B cell (primary cell): ENCODE results near the gene CHST8. TPM values are rescaled to one million over a fixed set of nuclear protein-coding genes. Genes with fewer than 3 reads are reported as not detected.

Source experiments
- ATAC-seq: fragments of 200-7000 bp; cut with Tn5 transposase; one replicate; pipeline ENCODE4 v1.10.0; 2021; ENCODE audit warnings: low read depth, mild to moderate bottlenecking, moderate number of reproducible peaks, moderate library complexity
- CTCF ChIA-PET: fragments of 350-600 bp; sonication (Branson Sonifier 250); formaldehyde crosslinking; loops from one replicate; lab custom pipeline; 2021; ENCODE audit warnings: antibody characterized with exemption, inconsistent platforms; lab: Charles Lee
- POLR2A ChIA-PET: fragments of 350-600 bp; sonication (Branson Sonifier 250); formaldehyde crosslinking; loops from one replicate; lab custom pipeline; 2021; ENCODE audit warnings: antibody characterized with exemption; lab: Charles Lee
- DNase-seq: peaks from one replicate; pipeline ENCODE4 v3.0.0; 2013
- H2AFZ ChIP-seq: 2 replicates; pipeline ENCODE4 v1.6.1; 2012; ENCODE audit warnings: mild to moderate bottlenecking, low read depth, low read length; ENCODE audit not compliant: insufficient read depth, poor library complexity, severe bottlenecking
- H3K27ac ChIP-seq, 2 donors: 1 replicate in 1 of 2; 2 replicates in 1 of 2; pipeline ENCODE4 v1.5.1; 2012 to 2013; ENCODE audit warnings: low read length in 2 of 2, mild to moderate bottlenecking in 2 of 2, moderate library complexity in 1 of 2
- H3K27me3 ChIP-seq, 4 experiments: fragments of 200-600 bp in 1 of 4; sonication (generic) in 1 of 4; replicated peaks in 1 of 4; 1 replicate in 2 of 4; 2 replicates in 2 of 4; pipeline versions ENCODE4 v1.6.1 to v1.7.0; 2013 to 2016; ENCODE audit warnings: low read length in 3 of 4, mild to moderate bottlenecking in 2 of 4, mixed read lengths in 1 of 4, moderate library complexity in 1 of 4; ENCODE audit not compliant: insufficient read depth in 4 of 4, control insufficient read depth in 3 of 4; ENCODE audit errors: control extremely low read depth in 1 of 4
- H3K36me3 ChIP-seq, 2 experiments: replicated peaks in 1 of 2; 1 replicate in 1 of 2; 2 replicates in 1 of 2; pipeline versions ENCODE4 v1.6.1 to v1.7.1; 2013; ENCODE audit warnings: low read length in 1 of 2; ENCODE audit not compliant: insufficient read depth in 2 of 2, control insufficient read depth in 1 of 2; ENCODE audit errors: control extremely low read depth in 1 of 2, extremely low read depth in 1 of 2
- H3K4me1 ChIP-seq, 2 donors: fragments of 200-600 bp in 1 of 2; sonication (generic) in 1 of 2; 1 replicate in 1 of 2; 2 replicates in 1 of 2; pipeline versions ENCODE4 v1.5.1 to v1.6.1; 2013 to 2017; ENCODE audit warnings: low read length in 2 of 2; ENCODE audit not compliant: control insufficient read depth in 2 of 2, insufficient read depth in 2 of 2
- H3K4me2 ChIP-seq: replicated peaks from 2 replicates; pipeline ENCODE3; 2012; ENCODE audit warnings: mild to moderate bottlenecking, low read depth, low read length; ENCODE audit not compliant: poor library complexity, severe bottlenecking
- H3K4me3 ChIP-seq, 5 experiments: fragments of 200-600 bp in 1 of 5; sonication (generic) in 1 of 5; 1 replicate in 3 of 5; 2 replicates in 2 of 5; pipeline versions ENCODE4 v1.5.1 to v1.7.0; 2011 to 2016; ENCODE audit warnings: low read length in 4 of 5, mild to moderate bottlenecking in 4 of 5, low read depth in 2 of 5, control low read depth in 1 of 5, moderate library complexity in 1 of 5; ENCODE audit not compliant: insufficient read depth in 1 of 5; ENCODE audit errors: control extremely low read depth in 1 of 5, extremely low read depth in 1 of 5
- H3K79me2 ChIP-seq: fragments of 200-600 bp; sonication (generic); one replicate; pipeline ENCODE4 v1.6.0; 2016; ENCODE audit warnings: low read length; ENCODE audit not compliant: control insufficient read depth, insufficient read depth
- H3K9ac ChIP-seq: fragments of 200-600 bp; sonication (generic); 2 replicates; pipeline ENCODE4 v1.6.1; 2017; ENCODE audit warnings: mild to moderate bottlenecking, low read length, moderate library complexity
- H3K9me3 ChIP-seq, 3 donors: one replicate each; pipeline versions ENCODE4 v1.6.1 to v1.7.1; 2013; ENCODE audit warnings: low read length in 2 of 3; ENCODE audit not compliant: control insufficient read depth in 2 of 3, insufficient read depth in 1 of 3; ENCODE audit errors: control extremely low read depth in 1 of 3
- H4K20me1 ChIP-seq: 2 replicates; pipeline ENCODE4 v1.6.0; 2012; ENCODE audit warnings: mild to moderate bottlenecking, low read length; ENCODE audit not compliant: insufficient read depth, control insufficient read depth, poor library complexity, severe bottlenecking
- H3K27ac Mint-ChIP-seq: one replicate; pipeline ENCODE4 v1.8.0; 2021; ENCODE audit warnings: mixed read lengths
- H3K27me3 Mint-ChIP-seq: one replicate; pipeline ENCODE4 v1.8.0; 2021; ENCODE audit warnings: mixed read lengths
- H3K4me1 Mint-ChIP-seq: one replicate; pipeline ENCODE4 v1.8.0; 2021; ENCODE audit warnings: mixed read lengths
- H3K4me3 Mint-ChIP-seq: one replicate; pipeline ENCODE4 v1.8.0; 2021; ENCODE audit warnings: mixed read lengths
- H3K9me3 Mint-ChIP-seq: one replicate; pipeline ENCODE4 v1.8.0; 2022; ENCODE audit warnings: mixed read lengths; ENCODE audit not compliant: insufficient read depth
- CTCF ChIP-seq: fragments of 200-600 bp; IDR thresholded peaks from one replicate; pipeline ENCODE4 v1.8.0; 2022; ENCODE audit warnings: antibody characterized with exemption, mild to moderate bottlenecking
- EZH2 ChIP-seq: IDR thresholded peaks from 2 replicates; pipeline ENCODE4 v1.6.1; 2012; ENCODE audit warnings: borderline replicate concordance, low read depth, mild to moderate bottlenecking, moderate library complexity, low read length; ENCODE audit not compliant: insufficient read depth, poor library complexity, severe bottlenecking
- WGBS: methylation state at CpG from one replicate; pipeline ENCODE4 v1.1.5; 2013; ENCODE audit warnings: missing lambda C conversion rate; ENCODE audit not compliant: insufficient coverage; 5-methylcytosine and 5-hydroxymethylcytosine counted together
- intact Hi-C: fragments of 100-400 bp; cut with micrococcal nuclease; formaldehyde crosslinking; loops from one replicate; pipeline ENCODE4 v1.10.0; 2022
- polyA plus RNA-seq: library from polyadenylated mRNA; depleted of rRNA; stranded (reverse); fragments of >200 nt; gene quantifications from 2 replicates; pipeline ENCODE4 v1.2.3, GENCODE V29; 2012
- total RNA-seq, 2 donors: library from RNA; stranded (reverse); fragments of 120-200 nt in 1 of 2; gene quantifications; 1 replicate in 1 of 2; 2 replicates in 1 of 2; pipeline versions ENCODE4 v1.2.3 to v1.2.4, GENCODE V29; 2013 to 2022

The CHST8 gene
- total and polyA plus RNA-seq, 2 donors (not counting 1 experiment from before 2014, with no cell fraction given): not detected

DNA sequence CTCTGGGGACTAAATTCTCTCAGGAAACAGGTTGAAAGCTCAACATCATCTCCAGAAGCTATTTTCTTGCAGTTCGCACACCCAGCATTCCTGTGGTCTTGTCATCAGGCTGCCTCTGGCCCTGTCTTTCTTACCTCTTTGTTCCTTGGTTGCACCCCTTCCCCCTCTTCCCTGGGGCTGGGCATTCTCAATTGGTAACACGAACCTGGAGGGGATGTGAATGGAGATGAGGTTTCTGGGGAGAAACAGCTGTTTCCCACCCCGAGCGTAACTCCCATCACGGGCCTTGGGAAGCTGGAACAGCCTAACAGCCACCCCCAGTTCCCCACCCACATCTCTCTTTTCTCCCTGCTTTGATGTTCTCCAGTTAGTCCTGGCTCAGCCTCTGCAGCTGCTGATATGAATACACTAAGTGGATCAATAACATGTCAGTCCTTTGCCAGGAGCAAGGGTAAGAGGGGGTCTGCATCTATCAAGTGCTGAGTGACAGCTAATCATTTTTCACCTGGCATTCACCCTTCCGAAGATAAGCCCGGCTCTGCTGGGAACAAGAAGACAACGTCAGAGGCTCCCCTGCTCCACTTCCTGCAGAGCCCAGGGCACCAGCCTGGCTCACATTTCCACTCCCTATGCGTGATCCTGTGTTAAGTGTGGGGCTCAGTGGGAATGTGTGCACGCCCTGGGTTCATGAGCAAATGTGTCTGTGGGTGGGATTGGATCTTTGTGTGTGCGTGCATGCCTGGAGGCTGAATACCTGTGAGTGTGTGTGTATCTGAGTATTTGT is 100.9 kb downstream of the CHST8 start:
- Histone ChIP-seq H3K9ac (no peak overlapping the region), H3K27ac (no peak overlapping the region), H3K27me3 (no peaks in the 10 kb centered on the region), H3K4me2 (no peak overlapping the region), H3K4me3 (no peak overlapping the region), H2AFZ (no peak overlapping the region), H3K9me3 (peaks cover 0 to 10% (median 0%) of the 10 kb centered on the region in 3 donors), H3K4me1 (no peaks in the 10 kb centered on the region), H4K20me1 (no peaks in the 10 kb centered on the region), H3K36me3 (no peaks in the 10 kb centered on the region), H3K79me2 (no peaks in the 10 kb centered on the region)
- Mint-ChIP-seq H3K27ac (no peak overlapping the region), H3K4me3 (no peak overlapping the region), H3K9me3 (no peaks in the 10 kb centered on the region), H3K4me1 (no peaks in the 10 kb centered on the region), H3K27me3 (peaks cover 5% of the 10 kb centered on the region)
- intact Hi-C loops: no loop called here
- no peak for ATAC-seq
- WGBS: 69% methylated on average over 5 of the region's 11 CpGs
- no peak for DNase-seq
- ChIA-PET POLR2A (no interaction called here), CTCF (no interaction called here)
- TF ChIP-seq CTCF (no peak), EZH2 (no peak)

DNA sequence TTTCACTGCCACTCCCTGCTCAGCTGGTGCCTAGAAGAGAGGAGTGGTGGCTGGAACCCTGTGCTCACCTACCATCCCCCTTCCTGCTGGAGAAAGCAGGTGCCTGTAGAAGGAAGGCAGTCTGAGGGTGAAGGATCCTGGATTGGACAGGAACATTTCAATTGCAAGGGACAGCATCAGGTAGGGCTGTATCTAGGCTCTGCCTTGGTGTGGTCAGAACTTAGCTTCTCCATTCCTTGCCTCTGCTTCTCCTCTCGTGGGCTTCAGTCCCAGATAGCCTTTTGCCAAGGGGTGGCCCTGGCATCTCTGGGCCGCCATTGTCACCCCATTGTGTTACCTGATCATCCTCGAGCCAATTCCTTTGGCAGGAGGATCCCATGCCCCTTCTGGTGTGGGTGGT is 101.8 kb downstream of the CHST8 start:
- H3K4me1 Mint-ChIP-seq: no peaks in the 10 kb centered on the region
- Histone ChIP-seq H3K27ac (no peak overlapping the region), H3K36me3 (no peaks in the 10 kb centered on the region), H3K4me3 (no peak overlapping the region), H3K27me3 (no peaks in the 10 kb centered on the region), H3K9ac (no peak overlapping the region), H2AFZ (no peak overlapping the region), H3K4me2 (no peak overlapping the region), H3K4me1 (no peaks in the 10 kb centered on the region), H3K9me3 (peaks cover 0 to 14% (median 0%) of the 10 kb centered on the region in 3 donors), H3K79me2 (no peaks in the 10 kb centered on the region), H4K20me1 (no peaks in the 10 kb centered on the region)
- no peak for ATAC-seq
- POLR2A ChIA-PET: no interaction called here
- no peaks in the 10 kb centered on the region for H3K9me3 Mint-ChIP-seq
- WGBS: 73% methylated on average over 3 of the region's 3 CpGs
- intact Hi-C loops: no loop called here
- DNase-seq: no peak
- H3K27ac Mint-ChIP-seq: no peak overlapping the region
- peaks cover 5% of the 10 kb centered on the region for H3K27me3 Mint-ChIP-seq
- H3K4me3 Mint-ChIP-seq: no peak overlapping the region
- CTCF ChIA-PET: no interaction called here
- TF ChIP-seq CTCF (no peak), EZH2 (no peak)
